Measurements from ENCODE around the gene CPLX3. TPM values are rescaled to one million over a fixed set of nuclear protein-coding genes. Genes with fewer than 3 reads are reported as not detected.
A peak's percentile ranks its signal among the peaks of the same experiment; 100 is the strongest.

CPLX3 gene
- total and polyA plus RNA-seq, 8 donors, result 0.14 TPM; not detected in 7

- intact Hi-C loops (cut with DNase I), result no loop called here
- no peak overlapping the region for H3K4me3 ChIP-seq
- no peaks in the 10 kb centered on the region for H3K9me3 ChIP-seq
- H3K4me1 ChIP-seq, result peaks cover 4 to 30% of the 10 kb centered on the region in 2 donors
- no peaks in the 10 kb centered on the region for H3K27me3 ChIP-seq
- peaks cover 0 to 60% of the 10 kb centered on the region in 2 donors for H3K36me3 ChIP-seq
- ATAC-seq (no peak), DNase-seq (no peak)
- H3K27ac ChIP-seq, result no peak overlapping the region
- TF ChIP-seq CTCF (IDR thresholded peaks at IDR 0.05), result no peak
Measured at GRCh38 chr15:74854453-74855022, 28.1 kb downstream of the CPLX3 start.

- no peaks in the 10 kb centered on the region for H3K9me3 ChIP-seq
- no peak for ATAC-seq
- peaks cover 0 to 47% of the 10 kb centered on the region in 2 donors for H3K36me3 ChIP-seq
Measured at GRCh38 chr15:74855857-74856256, 29.4 kb downstream of the CPLX3 start.

GRCh38 chr15:74856537-74856936 lies 30.1 kb downstream of the CPLX3 start:
- H3K4me3 ChIP-seq, result no peak overlapping the region
- H3K4me1 ChIP-seq, result peaks cover 4 to 30% of the 10 kb centered on the region in 2 donors
- H3K36me3 ChIP-seq, result peaks cover 0 to 45% of the 10 kb centered on the region in 2 donors
- no peaks in the 10 kb centered on the region for H3K9me3 ChIP-seq
- TF ChIP-seq CTCF (IDR thresholded peaks at IDR 0.05), result no peak
- no peaks in the 10 kb centered on the region for H3K27me3 ChIP-seq
- intact Hi-C loops (cut with DNase I), result no loop called here
- H3K27ac ChIP-seq, result no peak overlapping the region
- no peak for ATAC-seq
- no peak for DNase-seq

More at GRCh38 chr15:74855857-74856256, 29.4 kb downstream of the CPLX3 start:
- Histone ChIP-seq H3K27ac (no peak overlapping the region), H3K27me3 (no peaks in the 10 kb centered on the region), H3K4me1 (peaks cover 4 to 30% of the 10 kb centered on the region in 2 donors), H3K4me3 (no peak overlapping the region)
- TF ChIP-seq CTCF (IDR thresholded peaks at IDR 0.05), result no peak
- intact Hi-C loops (cut with DNase I), result no loop called here
- no peak for DNase-seq

- H3K27me3 ChIP-seq, result no peaks in the 10 kb centered on the region
- no peak overlapping the region for H3K4me3 ChIP-seq
- ATAC-seq (peak; percentile 77), DNase-seq (no peak)
- peak overlapping the region in 1 of 2 donors; percentile 50 for H3K27ac ChIP-seq
- H3K36me3 ChIP-seq, result peaks cover 0 to 39% of the 10 kb centered on the region in 2 donors
- H3K4me1 ChIP-seq, result peaks cover 4 to 30% of the 10 kb centered on the region in 2 donors
- no peak for TF ChIP-seq CTCF (IDR thresholded peaks at IDR 0.05)
- intact Hi-C loops (cut with DNase I), result no loop called here
- H3K9me3 ChIP-seq, result no peaks in the 10 kb centered on the region
Measured at GRCh38 chr15:74857082-74857655, 30.7 kb downstream of the CPLX3 start.

GRCh38 chr15:74857671-74858368 lies 31.4 kb downstream of the CPLX3 start:
- intact Hi-C loops (cut with DNase I), result no loop called here
- TF ChIP-seq CTCF (IDR thresholded peaks at IDR 0.05), result no peak
- no peak overlapping the region for H3K4me3 ChIP-seq
- H3K4me1 ChIP-seq, result peaks cover 4 to 30% of the 10 kb centered on the region in 2 donors
- H3K27ac ChIP-seq, result peak overlapping the region in 1 of 2 donors; percentile 50
- ATAC-seq (no peak), DNase-seq (no peak)
- H3K27me3 ChIP-seq, result no peaks in the 10 kb centered on the region
- no peaks in the 10 kb centered on the region for H3K9me3 ChIP-seq
- peaks cover 0 to 33% of the 10 kb centered on the region in 2 donors for H3K36me3 ChIP-seq
